ENCODE results near the gene FNIP1.

Gene FNIP1

DNA sequence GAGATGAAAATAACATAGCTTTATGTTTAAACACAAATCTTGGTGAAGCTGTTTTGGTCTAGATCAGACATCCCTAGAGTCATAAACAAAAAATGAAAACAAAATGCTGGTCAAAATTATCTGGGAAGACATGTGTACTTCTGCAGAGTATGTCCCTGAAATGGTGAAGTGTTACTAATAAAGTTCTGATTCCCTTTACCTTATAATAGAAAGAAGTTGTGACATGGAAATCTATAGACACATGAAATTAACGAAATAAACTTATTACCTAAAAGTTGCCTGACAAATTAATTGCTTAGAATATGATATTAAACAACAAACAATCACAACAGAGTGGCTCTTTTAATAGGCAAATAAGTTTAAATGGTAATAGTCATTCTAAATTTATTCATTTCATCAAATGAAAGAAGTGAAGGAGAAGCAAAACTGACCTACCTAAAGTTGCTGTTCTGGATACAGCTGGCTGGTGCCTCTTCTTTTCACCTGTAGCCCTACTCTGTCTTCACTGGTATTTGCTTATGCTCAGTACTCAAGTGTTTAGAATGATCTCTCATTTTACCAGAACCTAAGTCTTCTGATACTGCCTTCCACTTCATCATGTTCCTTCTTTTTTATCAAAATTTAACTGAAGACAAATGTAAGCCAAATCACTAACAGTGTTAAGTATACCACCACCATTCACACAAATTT lies 38.8 kb downstream of the FNIP1 start:
- TF ChIP-seq ZBTB7A (IDR thresholded peaks at IDR 0.05; ENCODE audit: low read depth) (no peak), TEAD4 (IDR thresholded peaks at IDR 0.05) (no peak)
- TF ChIP-seq, protein P1, sequence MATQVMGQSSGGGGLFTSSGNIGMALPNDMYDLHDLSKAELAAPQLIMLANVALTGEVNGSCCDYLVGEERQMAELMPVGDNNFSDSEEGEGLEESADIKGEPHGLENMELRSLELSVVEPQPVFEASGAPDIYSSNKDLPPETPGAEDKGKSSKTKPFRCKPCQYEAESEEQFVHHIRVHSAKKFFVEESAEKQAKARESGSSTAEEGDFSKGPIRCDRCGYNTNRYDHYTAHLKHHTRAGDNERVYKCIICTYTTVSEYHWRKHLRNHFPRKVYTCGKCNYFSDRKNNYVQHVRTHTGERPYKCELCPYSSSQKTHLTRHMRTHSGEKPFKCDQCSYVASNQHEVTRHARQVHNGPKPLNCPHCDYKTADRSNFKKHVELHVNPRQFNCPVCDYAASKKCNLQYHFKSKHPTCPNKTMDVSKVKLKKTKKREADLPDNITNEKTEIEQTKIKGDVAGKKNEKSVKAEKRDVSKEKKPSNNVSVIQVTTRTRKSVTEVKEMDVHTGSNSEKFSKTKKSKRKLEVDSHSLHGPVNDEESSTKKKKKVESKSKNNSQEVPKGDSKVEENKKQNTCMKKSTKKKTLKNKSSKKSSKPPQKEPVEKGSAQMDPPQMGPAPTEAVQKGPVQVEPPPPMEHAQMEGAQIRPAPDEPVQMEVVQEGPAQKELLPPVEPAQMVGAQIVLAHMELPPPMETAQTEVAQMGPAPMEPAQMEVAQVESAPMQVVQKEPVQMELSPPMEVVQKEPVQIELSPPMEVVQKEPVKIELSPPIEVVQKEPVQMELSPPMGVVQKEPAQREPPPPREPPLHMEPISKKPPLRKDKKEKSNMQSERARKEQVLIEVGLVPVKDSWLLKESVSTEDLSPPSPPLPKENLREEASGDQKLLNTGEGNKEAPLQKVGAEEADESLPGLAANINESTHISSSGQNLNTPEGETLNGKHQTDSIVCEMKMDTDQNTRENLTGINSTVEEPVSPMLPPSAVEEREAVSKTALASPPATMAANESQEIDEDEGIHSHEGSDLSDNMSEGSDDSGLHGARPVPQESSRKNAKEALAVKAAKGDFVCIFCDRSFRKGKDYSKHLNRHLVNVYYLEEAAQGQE (IDR thresholded peaks at IDR 0.05; ENCODE audit: low read depth): no peak

DNA sequence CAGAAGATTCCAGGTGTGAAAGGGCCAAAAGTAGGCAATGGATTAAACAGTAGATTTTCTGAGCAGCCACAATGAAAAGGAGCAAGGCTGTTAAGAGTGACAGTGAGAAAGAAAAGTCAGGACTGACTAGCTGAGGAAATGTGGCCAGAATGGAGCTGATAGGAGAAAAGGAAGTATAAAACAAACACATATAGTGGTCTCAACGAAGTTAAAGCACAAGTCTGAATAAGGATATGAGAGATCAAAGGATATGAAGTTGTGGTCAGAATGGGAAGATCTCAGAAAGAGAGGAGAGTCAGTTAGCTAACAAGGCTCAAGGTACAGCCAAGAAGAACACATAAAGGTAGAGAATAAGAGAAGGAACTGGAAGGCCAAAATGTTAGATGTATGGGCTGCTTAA lies 39.9 kb downstream of the FNIP1 start:
- TF ChIP-seq TCF12 (IDR thresholded peaks at IDR 0.05; ENCODE audit: low read depth): no peak
- TF ChIP-seq CEBPB (IDR thresholded peaks at IDR 0.05): no peak

DNA sequence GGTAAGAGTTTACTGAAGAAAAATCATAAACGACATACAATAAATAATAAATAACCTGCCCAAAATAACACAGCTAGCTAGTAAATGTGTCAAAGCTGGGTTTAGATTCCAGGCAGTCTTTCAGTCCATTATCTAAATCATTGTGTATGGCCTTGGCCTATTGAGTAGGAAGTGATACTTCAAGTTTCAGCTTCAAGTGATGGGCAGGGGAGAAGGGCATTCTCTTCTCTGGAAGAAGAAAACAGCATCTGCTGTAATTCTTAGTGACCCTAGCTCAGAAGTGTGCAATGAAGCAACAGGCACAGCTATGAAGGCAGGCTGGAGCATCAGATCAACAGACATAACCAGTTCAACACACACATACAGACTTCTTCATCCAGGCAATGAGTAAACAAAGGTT lies 42.5 kb downstream of the FNIP1 start:
- TF ChIP-seq RAD21 (IDR thresholded peaks at IDR 0.05; ENCODE audit: low read depth): no peak
- TF ChIP-seq TAF1 (IDR thresholded peaks at IDR 0.05; ENCODE audit: low read depth): no peak
- no peak for TF ChIP-seq FOXM1 (IDR thresholded peaks at IDR 0.05; ENCODE audit: borderline replicate concordance, low read depth)
- no peak for TF ChIP-seq EP300 (IDR thresholded peaks at IDR 0.05; ENCODE audit: borderline replicate concordance)
- TF ChIP-seq TCF12 (IDR thresholded peaks at IDR 0.05; ENCODE audit: low read depth): no peak
- TF ChIP-seq NFIC (IDR thresholded peaks at IDR 0.05): no peak

DNA sequence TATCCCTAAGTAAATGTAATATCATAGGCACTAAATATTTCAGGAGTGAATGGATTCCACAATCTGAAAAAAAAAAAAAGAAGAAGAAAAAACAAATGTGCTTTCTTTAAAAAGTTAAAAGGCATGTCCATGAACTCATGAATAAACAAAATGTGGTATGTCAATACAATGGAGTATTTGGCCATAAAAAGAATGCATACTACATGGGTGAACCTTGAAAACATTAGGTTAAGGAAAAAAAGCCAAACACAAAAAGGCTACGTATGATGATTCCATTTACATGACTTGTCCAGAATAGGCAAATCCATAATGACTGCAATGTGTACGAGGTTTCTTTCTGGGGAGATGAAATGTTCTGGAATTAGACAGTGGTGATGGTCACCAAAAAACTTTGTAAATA lies 45.3 kb downstream of the FNIP1 start:
- no peak for TF ChIP-seq NFIC (IDR thresholded peaks at IDR 0.05)
- no peak for TF ChIP-seq TAF1 (IDR thresholded peaks at IDR 0.05; ENCODE audit: low read depth)
- TF ChIP-seq ZBTB7A (IDR thresholded peaks at IDR 0.05; ENCODE audit: low read depth): no peak
- no peak for TF ChIP-seq TEAD4 (IDR thresholded peaks at IDR 0.05)
- no peak for TF ChIP-seq EGR1 (IDR thresholded peaks at IDR 0.05)
- no peak for TF ChIP-seq TCF12 (IDR thresholded peaks at IDR 0.05; ENCODE audit: low read depth)
- TF ChIP-seq FOXM1 (IDR thresholded peaks at IDR 0.05; ENCODE audit: borderline replicate concordance, low read depth): no peak

DNA sequence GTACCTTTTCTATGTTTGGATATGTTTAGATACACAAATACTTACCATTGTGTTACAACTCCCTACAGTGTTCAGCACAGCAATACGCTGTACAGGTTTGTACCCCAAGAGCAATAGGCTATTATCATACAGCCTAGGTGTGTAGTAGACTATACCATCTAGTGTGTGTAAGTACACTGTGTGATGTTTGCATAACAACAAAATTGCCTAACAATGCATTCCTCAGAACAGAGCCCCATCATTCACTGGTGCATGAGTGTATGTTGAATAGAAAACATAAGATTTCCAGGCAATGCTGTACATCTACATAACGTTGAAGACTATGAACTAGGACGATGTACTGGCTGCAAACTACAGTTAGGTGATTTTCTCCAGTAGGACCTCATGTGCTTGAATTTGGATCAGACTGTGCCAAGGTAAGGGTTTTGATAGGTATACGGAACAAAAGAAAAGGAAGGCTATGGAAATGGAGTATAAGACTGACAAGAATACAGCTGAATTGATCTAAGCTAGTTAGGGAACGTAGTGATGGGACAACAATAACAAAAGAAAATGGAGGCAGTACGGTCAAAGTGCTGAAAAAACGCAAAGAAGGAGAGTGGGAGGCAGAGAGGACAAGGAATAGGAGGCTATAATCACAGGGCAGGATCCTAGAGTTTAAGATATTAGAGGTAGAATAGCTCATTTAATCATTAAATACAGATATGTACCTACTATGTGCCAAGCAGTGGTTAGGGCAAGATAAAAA lies 46.9 kb downstream of the FNIP1 start:
- TF ChIP-seq CEBPB (IDR thresholded peaks at IDR 0.05): no peak
- no peak for TF ChIP-seq CREB1 (IDR thresholded peaks at IDR 0.05; ENCODE audit: low read depth)
- TF ChIP-seq EP300 (IDR thresholded peaks at IDR 0.05; ENCODE audit: borderline replicate concordance): no peak
- TF ChIP-seq, protein P2, sequence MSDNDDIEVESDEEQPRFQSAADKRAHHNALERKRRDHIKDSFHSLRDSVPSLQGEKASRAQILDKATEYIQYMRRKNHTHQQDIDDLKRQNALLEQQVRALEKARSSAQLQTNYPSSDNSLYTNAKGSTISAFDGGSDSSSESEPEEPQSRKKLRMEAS (IDR thresholded peaks at IDR 0.05): no peak
- no peak for TF ChIP-seq NFIC (IDR thresholded peaks at IDR 0.05)
- TF ChIP-seq, protein P3, sequence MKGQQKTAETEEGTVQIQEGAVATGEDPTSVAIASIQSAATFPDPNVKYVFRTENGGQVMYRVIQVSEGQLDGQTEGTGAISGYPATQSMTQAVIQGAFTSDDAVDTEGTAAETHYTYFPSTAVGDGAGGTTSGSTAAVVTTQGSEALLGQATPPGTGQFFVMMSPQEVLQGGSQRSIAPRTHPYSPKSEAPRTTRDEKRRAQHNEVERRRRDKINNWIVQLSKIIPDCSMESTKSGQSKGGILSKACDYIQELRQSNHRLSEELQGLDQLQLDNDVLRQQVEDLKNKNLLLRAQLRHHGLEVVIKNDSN (IDR thresholded peaks at IDR 0.05): no peak
- TF ChIP-seq YY1 (IDR thresholded peaks at IDR 0.05; ENCODE audit: low read depth): no peak
- no peak for TF ChIP-seq EGR1 (IDR thresholded peaks at IDR 0.05)
- no peak for TF ChIP-seq ZBTB7A (IDR thresholded peaks at IDR 0.05; ENCODE audit: low read depth)
- no peak for TF ChIP-seq RAD21 (IDR thresholded peaks at IDR 0.05; ENCODE audit: low read depth)
- TF ChIP-seq, protein P1 (IDR thresholded peaks at IDR 0.05; ENCODE audit: low read depth): no peak
- no peak for TF ChIP-seq TAF1 (IDR thresholded peaks at IDR 0.05; ENCODE audit: low read depth)
- no peak for TF ChIP-seq FOXM1 (IDR thresholded peaks at IDR 0.05; ENCODE audit: borderline replicate concordance, low read depth)
- no peak for TF ChIP-seq TEAD4 (IDR thresholded peaks at IDR 0.05)
- TF ChIP-seq TCF12 (IDR thresholded peaks at IDR 0.05; ENCODE audit: low read depth): no peak

DNA sequence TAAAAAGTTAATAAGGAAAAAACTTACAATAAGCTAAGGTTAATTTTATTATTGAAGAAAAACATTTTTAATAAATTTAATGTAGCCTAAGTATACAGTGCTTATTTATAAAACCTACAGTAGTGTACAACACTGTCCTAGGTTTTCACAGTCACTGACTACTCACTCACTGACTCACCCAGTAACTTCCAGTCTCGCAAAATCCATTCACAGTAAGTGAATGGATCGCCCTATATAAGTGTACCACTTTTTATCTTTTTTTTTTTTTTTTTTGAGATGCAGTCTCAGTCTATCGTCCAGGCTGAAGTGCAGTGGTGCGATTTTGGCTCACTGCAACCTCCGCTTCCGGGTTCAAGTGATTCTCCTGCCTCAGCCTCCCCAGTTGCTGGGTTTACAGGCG lies 47.7 kb downstream of the FNIP1 start:
- TF ChIP-seq CEBPB (IDR thresholded peaks at IDR 0.05) (no peak), FOXM1 (IDR thresholded peaks at IDR 0.05; ENCODE audit: borderline replicate concordance, low read depth) (no peak), TAF1 (IDR thresholded peaks at IDR 0.05; ENCODE audit: low read depth) (no peak)
